HEK293 (cell line): ENCODE measurements around the gene BUB1B.

Source experiments
- CTCF ChIA-PET: fragments of 350-600 bp; formaldehyde crosslinking; extraction: SDS; loops from one replicate; lab custom pipeline; 2021; ENCODE audit warnings: antibody characterized with exemption; lab: Yijun Ruan, JAX
- POLR2A ChIA-PET: fragments of 300-600 bp; formaldehyde crosslinking; extraction: SDS; loops from one replicate; lab custom pipeline; 2020; ENCODE audit warnings: antibody characterized with exemption, inconsistent platforms; lab: Yijun Ruan, JAX
- H3K27ac ChIP-seq: fragments of 200-500 bp; sonication (Bioruptor generic); 2 replicates; pipeline ENCODE4 v1.5.1; 2014; ENCODE audit warnings: low read depth, low read length, control low read depth, inconsistent platforms; ENCODE audit errors: extremely low read depth
- H3K36me3 ChIP-seq, 2 experiments: fragments of 200-500 bp in 1 of 2; sonication (Bioruptor generic) in 1 of 2; 1 replicate in 1 of 2; 2 replicates in 1 of 2; pipeline ENCODE4 v1.5.1; 2014 to 2017; ENCODE audit warnings: inconsistent platforms in 2 of 2, low read length in 2 of 2; ENCODE audit not compliant: control insufficient read depth in 2 of 2, insufficient read depth in 1 of 2
- H3K4me1 ChIP-seq: fragments of 200-500 bp; sonication (Bioruptor generic); 2 replicates; pipeline ENCODE4 v1.5.1; 2014; ENCODE audit warnings: mild to moderate bottlenecking, low read length, inconsistent platforms; ENCODE audit not compliant: control insufficient read depth, insufficient read depth
- H3K4me3 ChIP-seq: 2 replicates; pipeline ENCODE4 v1.5.1; 2011; ENCODE audit warnings: low read depth, mild to moderate bottlenecking, control low read depth, low read length, moderate library complexity
- H3K9me3 ChIP-seq: fragments of 200-500 bp; sonication (Bioruptor generic); 2 replicates; pipeline ENCODE4 v1.5.1; 2014; ENCODE audit warnings: low read depth, low read length, inconsistent platforms; ENCODE audit not compliant: control insufficient read depth, insufficient read depth
- AEBP2 ChIP-seq: fragments of 450-650 bp; formaldehyde crosslinking; IDR thresholded peaks from 2 replicates; pipeline ENCODE4 v1.5.1; 2016; ENCODE audit warnings: missing biosample characterization, missing genetic modification characterization, borderline replicate concordance
- GLI2 ChIP-seq: fragments of 450-650 bp; formaldehyde crosslinking; IDR thresholded peaks from 2 replicates; pipeline ENCODE4; 2017; ENCODE audit warnings: missing biosample characterization, missing genetic modification characterization, low read depth, borderline replicate concordance
- GLIS1 ChIP-seq: fragments of 450-650 bp; formaldehyde crosslinking; IDR thresholded peaks from 2 replicates; pipeline ENCODE4 v1.5.1; 2016; ENCODE audit warnings: missing biosample characterization, missing genetic modification characterization
- SCRT2 ChIP-seq: fragments of 450-650 bp; formaldehyde crosslinking; IDR thresholded peaks from 2 replicates; pipeline ENCODE4 v1.5.1; 2016; ENCODE audit warnings: missing biosample characterization, missing genetic modification characterization
- ZBTB1 ChIP-seq: fragments of 450-650 bp; formaldehyde crosslinking; IDR thresholded peaks from 2 replicates; pipeline ENCODE4 v1.5.1; 2016; ENCODE audit warnings: missing biosample characterization, missing genetic modification characterization
- ZBTB20 ChIP-seq: fragments of 450-650 bp; formaldehyde crosslinking; IDR thresholded peaks from 2 replicates; pipeline ENCODE4 v1.5.1; 2016; ENCODE audit warnings: missing biosample characterization, missing genetic modification characterization
- ZBTB44 ChIP-seq: fragments of 450-650 bp; IDR thresholded peaks from 2 replicates; pipeline ENCODE4 v1.5.1; 2018; ENCODE audit warnings: missing biosample characterization, mild to moderate bottlenecking, missing genetic modification characterization
- ZBTB48 ChIP-seq: fragments of 450-650 bp; formaldehyde crosslinking; IDR thresholded peaks from 2 replicates; pipeline ENCODE4 v1.5.1; 2016; ENCODE audit warnings: missing biosample characterization, missing genetic modification characterization
- ZBTB6 ChIP-seq: fragments of 450-650 bp; formaldehyde crosslinking; IDR thresholded peaks from 2 replicates; pipeline ENCODE4 v1.5.1; 2017; ENCODE audit warnings: missing biosample characterization, missing genetic modification characterization
- ZNF114 ChIP-seq: fragments of 450-650 bp; formaldehyde crosslinking; IDR thresholded peaks from 2 replicates; pipeline ENCODE4 v1.5.0; 2017; ENCODE audit warnings: missing biosample characterization, missing genetic modification characterization
- ZNF266 ChIP-seq: fragments of 450-650 bp; formaldehyde crosslinking; IDR thresholded peaks from 2 replicates; pipeline ENCODE4 v1.5.1; 2016; ENCODE audit warnings: missing biosample characterization, missing genetic modification characterization, low read depth
- ZNF416 ChIP-seq: fragments of 450-650 bp; formaldehyde crosslinking; IDR thresholded peaks from 2 replicates; pipeline ENCODE4 v1.5.1; 2016; ENCODE audit warnings: missing biosample characterization, missing genetic modification characterization
- ZNF433 ChIP-seq: fragments of 450-650 bp; formaldehyde crosslinking; IDR thresholded peaks from 2 replicates; pipeline ENCODE4 v1.5.1; 2016; ENCODE audit warnings: missing biosample characterization, missing genetic modification characterization, low read depth
- ZNF514 ChIP-seq: fragments of 450-650 bp; formaldehyde crosslinking; IDR thresholded peaks from 2 replicates; pipeline ENCODE4 v1.5.1; 2016; ENCODE audit warnings: missing biosample characterization, missing genetic modification characterization
- ZNF544 ChIP-seq: fragments of 450-650 bp; formaldehyde crosslinking; IDR thresholded peaks from 2 replicates; pipeline ENCODE4 v1.5.0; 2017; ENCODE audit warnings: missing biosample characterization, missing genetic modification characterization
- ZNF571 ChIP-seq: fragments of 450-650 bp; formaldehyde crosslinking; IDR thresholded peaks from 2 replicates; pipeline ENCODE4 v1.5.0; 2017; ENCODE audit warnings: missing biosample characterization, missing genetic modification characterization
- ZNF585B ChIP-seq: fragments of 450-650 bp; formaldehyde crosslinking; IDR thresholded peaks from 2 replicates; pipeline ENCODE4 v1.5.1; 2016; ENCODE audit warnings: missing biosample characterization, missing genetic modification characterization
- ZNF654 ChIP-seq: fragments of 450-650 bp; formaldehyde crosslinking; IDR thresholded peaks from 2 replicates; pipeline ENCODE4 v1.5.1; 2016; ENCODE audit warnings: low read depth, missing biosample characterization, missing genetic modification characterization
- ZNF692 ChIP-seq: fragments of 450-650 bp; formaldehyde crosslinking; IDR thresholded peaks from 2 replicates; pipeline ENCODE4 v1.5.1; 2016; ENCODE audit warnings: missing biosample characterization, missing genetic modification characterization
- ZNF777 ChIP-seq: fragments of 450-650 bp; formaldehyde crosslinking; IDR thresholded peaks from 2 replicates; pipeline ENCODE4 v1.5.1; 2017; ENCODE audit warnings: missing biosample characterization, missing genetic modification characterization, borderline replicate concordance
- ZSCAN4 ChIP-seq: fragments of 450-650 bp; formaldehyde crosslinking; IDR thresholded peaks from 2 replicates; pipeline ENCODE4 v1.5.1; 2017; ENCODE audit warnings: missing biosample characterization, missing genetic modification characterization

The BUB1B gene

GRCh38 chr15:40234783-40235182 is 73.9 kb downstream of the BUB1B start:
- ChIA-PET CTCF (interaction anchor here (1.5 kb wide), 1 partner anchor 40 kb away, joined by 7 read pairs; no protein-coding TSS in a partner anchor), POLR2A (no interaction called here)
- Histone ChIP-seq H3K36me3 (peaks cover 0 to 3% of the 10 kb centered on the region in 2 experiments; a peak in 1 of 3 replicates), H3K4me1 (peaks cover 5% of the 10 kb centered on the region; the same call in 1 of the 2 replicates), H3K9me3 (no peaks in the 10 kb centered on the region), H3K4me3 (no peak overlapping the region), H3K27ac (0 out of 2 replicates have a peak overlapping the region, but pooled peaks have one; percentile 16)
- no peak for TF ChIP-seq ZNF777 (tag by site-specific recombination)
- peak; percentile 21; the same call in 1 of the 2 replicates for TF ChIP-seq SCRT2 (tag by site-specific recombination)

- Histone ChIP-seq H3K36me3 (no peaks in the 10 kb centered on the region), H3K4me3 (no peak overlapping the region), H3K4me1 (peaks cover 5% of the 10 kb centered on the region; the same call in 1 of the 2 replicates), H3K9me3 (no peaks in the 10 kb centered on the region), H3K27ac (0 out of 2 replicates have a peak overlapping the region, but pooled peaks have one; percentile 16)
- POLR2A ChIA-PET = no interaction called here
- TF ChIP-seq AEBP2 (tag by site-specific recombination) (no peak), ZNF571 (tag by site-specific recombination) (no peak), ZNF692 (tag by site-specific recombination) (no peak), ZBTB20 (tag by site-specific recombination) (no peak)
- CTCF ChIA-PET = interaction anchor here (0.5 kb wide), 1 partner anchor 121 kb away, joined by 5 read pairs; no protein-coding TSS in a partner anchor
These were observed 74.5 kb downstream of the BUB1B start for GRCh38 chr15:40235201-40235885.

- ChIA-PET POLR2A (interaction anchor here (0.7 to 1.3 kb wide), 2 partner anchors 10 to 16 kb away, joined by 3 to 6 read pairs; no protein-coding TSS in a partner anchor), CTCF (interaction anchor here (0.5 to 10.3 kb wide), 5 partner anchors 9 to 68 kb away, joined by 3 to 68 read pairs (median 6); no protein-coding TSS in a partner anchor)
- H3K27ac ChIP-seq = no peak within 1 kb of the TSS; the same call in 1 of the 2 replicates
- H3K9me3 ChIP-seq = no peaks in the 10 kb centered on the region
- peak within 1 kb of the TSS; percentile 26 for H3K4me3 ChIP-seq
- H3K36me3 ChIP-seq = no peaks in the 10 kb centered on the region
- peaks cover 5% of the 10 kb centered on the region; the same call in 1 of the 2 replicates for H3K4me1 ChIP-seq
- TF ChIP-seq ZBTB6 (tag by site-specific recombination) (no peak), ZBTB44 (tag by site-specific recombination) (peak; percentile 14; the same call in 1 of the 2 replicates), ZNF266 (tag by site-specific recombination) (no peak), ZNF433 (tag by site-specific recombination) (no peak), ZNF416 (tag by site-specific recombination) (no peak), ZNF654 (no peak), ZNF114 (no peak), GLIS1 (tag by site-specific recombination) (0 out of 2 replicates have a peak, but pooled peaks have one; percentile 15), ZNF585B (tag by site-specific recombination) (no peak), ZBTB1 (tag by site-specific recombination) (no peak), ZBTB48 (tag by site-specific recombination) (no peak), GLI2 (tag by site-specific recombination) (no peak), ZSCAN4 (no peak), ZNF514 (no peak), ZNF544 (tag by site-specific recombination) (no peak)
These were observed 77.9 kb downstream of the BUB1B start, which contains the start of gene PAK6 for GRCh38 chr15:40238532-40239403. TSS of gene PAK6 (plus strand) at chr15:40239063. CDS start at chr15:40264786, 25,723 bp downstream.
